Lower leg skin (tissue), 3 donors: ENCODE measurements around the gene ETS1.

Experiments
- POLR2A ChIP-seq, 2 donors: fragments of 450-650 bp; IDR thresholded peaks; one replicate each; pipeline ENCODE4 v1.6.1; 2016 to 2017; ENCODE audit warnings: antibody characterized with exemption in 2 of 2, mild to moderate bottlenecking in 1 of 2, moderate library complexity in 1 of 2
- TF ChIP-seq, protein P1 (sequence below), 3 donors: fragments of 450-650 bp; IDR thresholded peaks; one replicate each; pipeline ENCODE4 v1.5.1; 2016; ENCODE audit warnings: antibody characterized with exemption in 3 of 3, mild to moderate bottlenecking in 3 of 3, moderate library complexity in 2 of 3

DNA sequence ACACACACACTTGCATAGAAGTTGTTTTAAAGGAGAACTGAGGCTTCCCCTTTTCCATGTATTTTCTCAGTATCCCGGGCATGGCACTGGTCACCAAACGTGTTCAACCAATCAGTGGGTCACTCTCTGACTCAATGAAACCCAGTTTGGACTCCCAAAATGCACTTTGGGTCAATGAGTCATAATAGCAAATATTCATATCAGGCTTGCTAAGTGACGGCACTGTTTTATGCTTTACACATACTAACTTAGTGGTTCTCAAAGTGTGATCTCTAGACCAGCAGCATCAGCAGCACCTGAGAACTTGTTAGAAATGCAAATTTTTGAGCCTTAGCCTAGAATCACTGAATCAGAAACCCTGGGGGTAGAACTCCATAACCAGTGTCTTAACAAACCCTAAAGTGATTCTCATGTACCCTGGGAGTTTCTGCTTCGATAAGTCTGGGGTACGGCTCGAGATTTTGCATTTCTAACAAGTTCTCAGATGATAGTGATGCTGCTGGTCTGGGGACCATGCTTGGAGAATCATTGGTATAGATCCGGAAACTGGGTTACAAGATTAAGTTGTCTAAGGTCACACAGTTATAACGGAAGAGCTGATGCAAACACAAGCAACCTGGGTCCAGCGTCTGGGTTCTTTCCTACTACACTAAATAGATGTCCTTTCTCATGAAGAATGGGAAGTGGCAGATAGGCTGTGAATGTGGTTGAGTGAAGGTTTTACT is 35.6 kb downstream of the ETS1 start:
- TF ChIP-seq, protein P1, sequence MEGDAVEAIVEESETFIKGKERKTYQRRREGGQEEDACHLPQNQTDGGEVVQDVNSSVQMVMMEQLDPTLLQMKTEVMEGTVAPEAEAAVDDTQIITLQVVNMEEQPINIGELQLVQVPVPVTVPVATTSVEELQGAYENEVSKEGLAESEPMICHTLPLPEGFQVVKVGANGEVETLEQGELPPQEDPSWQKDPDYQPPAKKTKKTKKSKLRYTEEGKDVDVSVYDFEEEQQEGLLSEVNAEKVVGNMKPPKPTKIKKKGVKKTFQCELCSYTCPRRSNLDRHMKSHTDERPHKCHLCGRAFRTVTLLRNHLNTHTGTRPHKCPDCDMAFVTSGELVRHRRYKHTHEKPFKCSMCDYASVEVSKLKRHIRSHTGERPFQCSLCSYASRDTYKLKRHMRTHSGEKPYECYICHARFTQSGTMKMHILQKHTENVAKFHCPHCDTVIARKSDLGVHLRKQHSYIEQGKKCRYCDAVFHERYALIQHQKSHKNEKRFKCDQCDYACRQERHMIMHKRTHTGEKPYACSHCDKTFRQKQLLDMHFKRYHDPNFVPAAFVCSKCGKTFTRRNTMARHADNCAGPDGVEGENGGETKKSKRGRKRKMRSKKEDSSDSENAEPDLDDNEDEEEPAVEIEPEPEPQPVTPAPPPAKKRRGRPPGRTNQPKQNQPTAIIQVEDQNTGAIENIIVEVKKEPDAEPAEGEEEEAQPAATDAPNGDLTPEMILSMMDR (IDR thresholded peaks at IDR 0.05), result no peak
- no peak for TF ChIP-seq POLR2A (IDR thresholded peaks at IDR 0.05)
